Middle frontal gyrus (tissue), 1 donor: ENCODE measurements around the gene DDX56.
A peak's percentile ranks its signal among the peaks of the same experiment; 100 is the strongest.

Experiments
- DNase-seq: peaks from one replicate; pipeline ENCODE4 v3.0.0-alpha.2; 2015; ENCODE audit warnings: low spot score; ENCODE audit errors: extremely low spot score

Gene DDX56

GRCh38 chr7:44595934-44596635 lies 22.4 kb upstream of the DDX56 start:
- no peak for DNase-seq

GRCh38 chr7:44590910-44591309 lies 17.2 kb upstream of the DDX56 start:
- no peak for DNase-seq

GRCh38 chr7:44587843-44588711 lies 14.4 kb upstream of the DDX56 start:
- no peak for DNase-seq

DNA sequence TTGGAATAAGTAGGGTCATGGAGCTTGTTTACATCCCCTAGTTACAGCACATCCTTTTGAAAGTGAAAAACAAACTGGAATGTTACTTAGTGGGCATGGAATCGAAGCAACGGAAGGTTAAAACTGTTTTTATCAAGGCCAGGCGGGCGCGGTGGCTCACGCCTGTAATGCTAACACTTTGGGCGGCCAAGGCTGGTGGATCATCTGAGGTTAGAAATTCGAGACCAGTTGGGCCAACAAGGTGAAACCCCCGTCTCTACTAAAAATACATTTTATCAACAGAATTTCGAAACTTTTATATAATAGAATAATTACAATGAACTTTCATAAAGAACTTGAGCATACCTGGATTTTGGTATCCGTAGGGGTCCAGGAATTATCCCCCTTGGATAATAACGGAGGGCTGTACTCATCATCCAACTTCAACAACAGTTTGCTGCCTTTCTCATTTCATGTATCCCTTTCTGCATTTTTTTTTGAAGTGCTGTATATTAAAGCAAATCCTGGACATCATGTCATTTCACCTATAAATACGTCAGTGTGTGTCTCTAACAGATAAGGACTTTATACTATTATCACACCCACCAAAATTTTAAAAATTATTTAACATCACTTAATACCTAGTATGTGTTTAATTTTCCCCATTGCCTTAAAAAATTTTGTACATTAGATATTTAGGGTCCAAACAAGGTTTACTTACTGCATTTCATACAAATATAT lies 9.6 kb upstream of the DDX56 start:
- DNase-seq = no peak

DNA sequence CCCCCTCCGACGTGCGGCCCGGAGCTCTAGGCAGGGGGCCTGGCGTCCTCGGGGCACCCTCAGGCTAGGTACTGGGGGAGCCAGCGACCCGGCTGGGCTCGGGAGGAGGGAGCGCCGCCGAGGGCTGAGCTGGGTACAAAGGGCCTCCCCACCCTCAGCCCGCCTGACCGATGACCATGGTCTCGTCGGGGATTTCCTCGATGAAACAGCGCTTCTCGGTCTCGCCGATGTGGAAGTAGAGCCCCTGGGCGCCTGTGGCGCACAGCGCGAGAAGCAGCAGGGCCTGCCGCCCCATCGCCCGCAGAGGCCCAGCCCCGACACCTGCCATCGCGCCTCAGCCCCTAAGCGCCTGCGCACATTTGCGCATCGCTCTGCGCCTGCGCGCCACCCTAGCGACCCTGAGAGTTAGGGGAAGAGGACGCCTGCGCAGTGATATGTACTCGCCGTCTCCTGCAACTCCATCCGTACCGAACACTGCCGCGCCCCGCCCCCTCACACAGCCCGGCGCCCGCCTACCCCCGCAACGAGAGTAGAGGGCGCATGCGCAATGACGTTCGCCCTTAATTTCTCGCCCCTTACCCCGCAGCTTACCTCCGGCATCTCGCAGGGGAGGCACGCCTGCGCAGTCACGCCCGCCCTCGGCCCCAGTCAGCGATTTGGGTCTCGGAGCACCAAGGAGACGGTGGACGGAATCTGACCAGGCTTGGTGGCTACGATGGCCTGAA lies 8.3 kb upstream of the DDX56 start, which contains the start of gene TMED4:
Gene TMED4, minus strand, starts transcription at position 353 of the 725 bp plus-strand sequence. Its CDS starts 25 bp downstream, at position 328.
- peak; percentile 99 for DNase-seq

DNA sequence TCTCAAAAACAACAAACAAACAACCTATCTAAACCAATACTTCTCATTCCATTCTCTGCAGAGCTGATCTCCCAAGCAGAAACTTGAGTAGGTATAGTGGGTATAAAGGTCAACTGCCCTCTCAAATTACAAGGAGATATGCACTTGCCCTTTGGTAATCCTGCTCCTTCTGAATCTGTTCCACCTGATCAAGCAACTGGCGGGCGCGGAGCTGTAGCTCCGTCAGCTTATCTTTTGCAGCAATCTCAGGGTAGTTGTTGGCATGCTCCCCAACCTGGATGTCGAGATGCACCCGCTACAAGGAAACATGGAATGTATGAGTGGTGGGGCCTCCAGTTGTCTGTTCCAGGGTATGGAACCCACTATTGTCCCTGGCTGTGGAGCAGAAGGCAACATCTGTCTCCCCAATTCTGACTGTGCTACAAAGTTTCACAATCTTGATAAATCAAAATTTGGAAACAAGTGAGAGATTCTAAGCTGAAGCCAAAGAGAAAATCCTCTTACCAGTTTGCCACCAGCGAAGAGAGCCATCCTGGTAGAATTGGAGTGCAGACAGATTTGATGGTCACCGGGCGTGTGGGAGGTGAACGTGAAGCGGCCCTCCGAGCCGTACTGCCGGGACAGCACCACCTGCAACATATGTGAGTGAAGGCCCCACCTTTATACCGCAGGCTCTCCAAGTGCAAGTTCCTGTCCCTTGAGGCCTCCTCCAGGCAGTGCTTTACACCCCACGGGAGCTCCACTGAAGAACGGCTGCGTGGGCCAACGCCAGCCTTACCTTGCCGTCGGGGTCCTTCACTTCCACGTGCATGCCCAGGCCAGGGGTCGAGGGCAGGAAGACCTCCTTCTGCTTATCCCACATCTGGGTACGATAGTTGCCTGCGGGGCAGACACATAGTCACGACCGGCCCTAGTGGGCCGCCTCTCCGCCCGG lies 7.5 kb upstream of the DDX56 start:
- DNase-seq = no peak

GRCh38 chr7:44576228-44576627 lies 2.5 kb upstream of the DDX56 start:
- no peak for DNase-seq

DNA sequence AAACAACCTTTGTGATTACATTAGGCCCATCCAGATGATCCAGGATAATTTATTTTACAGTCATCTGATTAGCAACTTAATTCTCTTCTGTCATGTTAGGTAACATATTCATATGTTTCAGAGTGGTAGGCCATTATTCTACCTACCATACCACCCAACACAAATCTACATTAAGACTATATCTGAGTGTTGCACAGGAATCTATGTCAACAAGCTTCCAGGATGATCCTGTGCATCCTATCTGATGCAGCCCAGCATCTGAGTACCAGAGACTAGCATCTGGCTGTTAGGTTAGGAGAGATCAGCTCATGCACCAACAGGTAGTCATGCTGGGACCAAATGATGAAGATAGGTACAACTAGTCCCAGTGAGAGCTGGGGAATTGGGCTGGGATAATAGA lies 1.3 kb upstream of the DDX56 start:
- DNase-seq = no peak

DNA sequence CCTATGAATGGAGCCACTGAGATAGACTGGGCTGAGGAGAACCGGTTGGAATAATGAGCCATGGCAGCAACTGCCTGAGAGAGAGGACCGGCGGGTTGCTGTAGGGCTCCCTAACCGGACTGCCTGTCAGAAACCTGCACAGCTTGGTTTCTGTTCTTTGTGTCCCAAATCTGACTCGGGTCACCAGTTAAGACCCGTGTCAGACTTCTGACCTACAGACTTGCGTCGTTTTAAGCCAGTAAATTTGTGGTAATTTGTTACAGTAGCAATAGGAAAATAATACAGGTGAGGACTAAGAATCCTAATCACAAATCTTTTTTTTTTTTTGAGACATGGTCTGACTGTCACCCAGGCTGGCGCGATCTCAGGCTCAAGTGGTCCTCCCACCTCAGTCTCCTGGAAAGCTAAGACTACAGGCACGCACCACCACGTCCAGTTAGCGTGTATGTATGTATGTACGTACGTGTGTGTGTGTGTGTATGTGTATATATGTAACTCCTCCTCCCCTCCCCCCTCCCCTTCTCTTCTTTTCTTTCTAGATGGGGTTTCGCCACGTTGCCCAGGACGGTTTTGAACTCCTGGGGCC lies 672 bp upstream of the DDX56 start:
- DNase-seq = no peak

- DNase-seq = no peak
Measured at GRCh38 chr7:44572771-44573170, 937 bp downstream of the DDX56 start.

DNA sequence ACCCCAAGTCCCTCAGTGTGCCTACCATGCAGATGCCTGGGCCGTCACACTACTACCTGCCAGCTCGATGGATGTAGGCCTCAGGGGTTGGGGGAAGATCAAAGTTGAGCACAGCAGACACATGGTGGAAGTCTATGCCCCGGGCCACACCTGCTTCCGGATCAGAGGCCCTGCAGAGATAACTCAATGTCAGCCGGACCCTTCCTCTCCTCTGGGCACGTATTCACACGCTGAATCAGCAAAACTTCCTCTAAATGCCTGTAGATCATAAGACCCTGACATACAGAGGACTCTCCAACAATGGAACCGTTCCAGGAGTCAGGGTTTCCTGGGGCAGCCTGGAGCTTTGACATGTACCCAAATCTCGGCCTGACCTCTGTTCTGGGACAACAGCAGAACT lies 3.7 kb downstream of the DDX56 start:
- no peak for DNase-seq

GRCh38 chr7:44568771-44569560 lies 4.7 kb downstream of the DDX56 start:
- no peak for DNase-seq

DNA sequence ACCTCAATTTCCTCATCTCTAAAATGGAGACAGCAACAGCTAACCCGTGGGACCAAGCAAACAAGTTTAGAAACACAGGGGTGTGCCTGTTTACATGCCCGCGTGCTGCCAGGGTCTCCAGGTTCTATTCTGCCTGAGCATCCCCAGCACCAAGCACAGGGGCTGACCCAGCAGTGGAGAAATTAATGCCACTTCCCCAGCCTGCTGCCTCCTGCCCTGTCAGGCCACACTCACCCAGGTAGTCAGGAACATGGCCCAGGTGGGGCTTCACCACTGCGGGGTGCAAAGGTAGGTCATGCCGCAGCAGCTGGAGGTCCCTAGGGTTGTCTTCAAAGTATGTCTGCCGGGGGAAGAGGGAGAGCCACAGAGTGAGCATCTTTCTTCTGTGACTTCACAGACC lies 5.8 kb downstream of the DDX56 start:
- DNase-seq = no peak

DNA sequence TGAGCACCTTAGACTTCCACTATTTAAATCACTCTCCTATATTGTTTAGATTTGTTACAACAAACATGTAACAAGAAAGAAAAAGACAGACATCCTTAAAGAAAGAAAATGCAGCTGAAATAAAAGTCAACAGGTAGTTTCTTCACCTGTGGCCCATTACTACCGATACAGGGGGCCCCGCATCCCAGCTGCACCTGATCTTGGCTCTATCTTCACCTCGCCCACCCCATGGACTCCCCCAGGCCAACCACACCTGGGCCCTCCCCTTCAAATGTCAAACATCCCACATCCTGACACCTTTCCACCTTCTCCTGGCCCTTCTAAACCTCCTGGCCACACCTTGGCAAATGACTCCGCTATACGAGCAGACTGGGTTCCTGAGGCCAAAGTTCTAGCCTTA lies 7.0 kb downstream of the DDX56 start:
- no peak for DNase-seq

DNA sequence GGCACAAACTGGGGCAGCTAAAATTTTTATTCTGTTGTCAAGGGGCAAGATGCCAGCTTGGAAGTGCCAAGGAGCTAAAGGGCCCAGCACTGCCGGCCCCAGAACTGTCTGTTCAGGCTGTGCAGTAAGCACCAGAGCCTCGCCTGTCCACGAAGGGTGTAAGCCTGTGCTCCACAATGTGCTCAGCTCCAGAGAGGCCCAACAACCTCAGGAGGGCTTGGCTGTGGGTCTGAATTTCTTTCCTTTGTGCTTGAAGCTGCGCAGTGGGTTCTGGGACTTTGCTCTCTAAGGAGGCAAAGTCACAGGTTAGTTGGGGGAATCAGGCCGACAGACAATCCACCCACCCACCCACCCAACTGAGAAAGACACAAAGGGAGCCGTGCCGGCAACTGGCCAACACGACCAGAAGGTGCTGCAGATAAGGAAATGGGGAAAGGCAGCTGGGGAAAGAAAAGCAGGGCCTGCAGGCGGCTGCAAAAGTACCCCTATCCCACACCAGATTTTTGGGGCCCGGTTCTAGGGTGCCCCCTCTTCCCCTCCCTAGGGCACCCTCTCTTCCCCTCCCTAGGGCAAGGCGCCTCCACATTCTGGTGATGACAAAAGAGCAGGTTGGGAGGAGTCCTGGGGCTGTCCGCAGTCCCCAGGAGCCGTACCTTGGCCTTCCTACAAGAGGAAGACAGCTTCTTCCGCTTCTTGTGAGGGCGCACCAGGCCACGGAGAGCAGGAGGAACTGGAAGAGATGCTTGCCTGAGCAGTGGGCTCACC lies 7.7 kb downstream of the DDX56 start:
- no peak for DNase-seq

DNA sequence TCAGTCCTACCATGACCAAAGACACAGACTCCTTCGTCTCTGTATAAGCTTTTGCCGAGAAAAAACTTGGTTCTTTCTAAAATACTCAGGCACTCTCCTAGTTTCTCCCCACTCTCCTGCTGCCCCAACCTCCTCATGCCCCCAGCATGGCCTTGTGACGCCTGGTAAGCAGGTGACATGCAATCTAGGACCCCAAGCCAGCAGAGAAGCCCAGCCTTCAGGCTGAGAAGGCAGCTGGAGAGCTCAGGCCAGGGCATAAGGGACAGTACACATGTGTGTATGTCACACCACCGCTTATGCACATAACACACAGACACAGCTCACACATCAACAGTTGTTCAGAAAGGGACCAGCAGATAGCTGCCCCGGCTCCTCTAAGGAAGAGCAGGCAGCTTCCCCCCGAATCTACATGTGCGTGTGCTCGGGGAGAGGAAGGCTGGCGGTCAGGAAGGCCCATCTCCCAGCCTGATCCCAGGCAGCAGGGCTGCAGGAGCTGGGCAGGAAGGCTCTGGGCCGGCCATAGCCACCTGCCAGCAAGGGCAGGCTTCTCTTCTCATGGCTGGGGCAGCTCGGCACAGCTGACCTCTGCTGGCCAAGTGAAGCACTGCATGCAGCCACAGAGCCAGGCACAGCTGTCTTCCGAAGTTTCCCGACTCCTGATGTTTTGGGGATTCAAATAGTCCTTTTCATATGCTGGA lies 8.5 kb downstream of the DDX56 start:
- peak; percentile 54 for DNase-seq

GRCh38 chr7:44564606-44565005 lies 9.1 kb downstream of the DDX56 start:
- DNase-seq = no peak
